Aorta (tissue), 5 donors: ENCODE data around the gene ERC2. TPM values are rescaled to one million over a fixed set of nuclear protein-coding genes. Genes with fewer than 3 reads are reported as not detected.

Experiments used
- ATAC-seq: fragments of 200-7000 bp; cut with Tn5 transposase; one replicate; pipeline ENCODE4 v1.9.1; 2022; ENCODE audit warnings: moderate library complexity; ENCODE audit not compliant: low FRiP score
- DNase-seq, 2 donors: peaks; one replicate each; pipeline ENCODE4 v3.0.0-alpha.2; 2020
- H3K27ac ChIP-seq, 2 donors: one replicate each; pipeline ENCODE4 v1.5.1; 2013; ENCODE audit warnings: low read length in 2 of 2, mild to moderate bottlenecking in 2 of 2, moderate library complexity in 2 of 2, control low read depth in 1 of 2, inconsistent platforms in 1 of 2, low read depth in 1 of 2
- H3K27me3 ChIP-seq, 2 donors: one replicate each; pipeline ENCODE4 v1.6.1; 2013; ENCODE audit warnings: control low read depth in 1 of 2, low read length in 1 of 2, mild to moderate bottlenecking in 1 of 2, moderate library complexity in 1 of 2; ENCODE audit not compliant: insufficient read depth in 2 of 2, control insufficient read depth in 1 of 2
- H3K36me3 ChIP-seq, 2 donors: one replicate each; pipeline ENCODE4 v1.6.1; 2013; ENCODE audit warnings: control low read depth in 1 of 2, low read length in 1 of 2, mild to moderate bottlenecking in 1 of 2; ENCODE audit not compliant: insufficient read depth in 2 of 2, control insufficient read depth in 1 of 2
- H3K4me1 ChIP-seq, 2 donors: one replicate each; pipeline ENCODE4 v1.6.1; 2013; ENCODE audit warnings: low read length in 2 of 2, control low read depth in 1 of 2, mild to moderate bottlenecking in 1 of 2, moderate library complexity in 1 of 2; ENCODE audit not compliant: insufficient read depth in 2 of 2, control insufficient read depth in 1 of 2
- H3K4me3 ChIP-seq, 2 donors: one replicate each; pipeline ENCODE4 v1.5.1; 2013; ENCODE audit warnings: low read length in 2 of 2, control low read depth in 1 of 2, mild to moderate bottlenecking in 1 of 2
- H3K9me3 ChIP-seq: one replicate; pipeline ENCODE4 v1.6.1; 2013; ENCODE audit warnings: mild to moderate bottlenecking, low read length; ENCODE audit not compliant: control insufficient read depth
- WGBS, 2 donors: extraction: QIAGEN DNeasy Blood & Tissue Kit; methylation state at CpG; one replicate each; pipeline ENCODE4 v1.1.7; 2013; 5-methylcytosine and 5-hydroxymethylcytosine counted together
- intact Hi-C, 2 donors: fragments of 100-400 bp; cut with DNase I; formaldehyde crosslinking; loops; one replicate each; pipeline versions ENCODE4 v1.14.2 to v1.15.0; 2022
- polyA plus RNA-seq, 2 donors: library from polyadenylated mRNA; stranded (reverse); fragments of 200-250 nt; gene quantifications; one replicate each; pipeline ENCODE4 v1.2.3, GENCODE V29; 2013
- total RNA-seq, 2 donors: library from RNA; stranded (reverse); fragmentation: NEBNext Ultra II Directional; extraction: Animal tissue kit (Norgen Biotek cat#: 25700); gene quantifications; one replicate each; pipeline ENCODE4 v1.2.1, GENCODE V29; 2021
- donor health status: healthy with polysubstance abuse.
- donor health status: Bipolar disorder and iron deficiency.
- donor health status: DM: no; HTN: no; CAD: no.
- donor health status: DM: no; HTN: no; CAD: no.
- donor health status: DM: yes; HTN: yes; CAD: no.

The ERC2 gene
- total and polyA plus RNA-seq, 4 donors, result 0.27 to 0.55 TPM; not detected in 2

GRCh38 chr3:55718521-55718921 is 749.7 kb downstream of the ERC2 start:
- 19 to 31% methylated on average over 1 of the region's 1 CpG for WGBS, 2 donors
- ATAC-seq (peak; percentile 53), DNase-seq (no peak)
- no peak overlapping the region for H3K4me3 ChIP-seq
- no peaks in the 10 kb centered on the region for H3K36me3 ChIP-seq
- H3K27me3 ChIP-seq, result peaks cover 0 to 3% of the 10 kb centered on the region in 2 donors
- no peaks in the 10 kb centered on the region for H3K4me1 ChIP-seq
- no peak overlapping the region for H3K27ac ChIP-seq
- H3K9me3 ChIP-seq, result peaks cover 2% of the 10 kb centered on the region
- intact Hi-C loops, result no loop called here

GRCh38 chr3:55718074-55718473 is 750.2 kb downstream of the ERC2 start:
- Histone ChIP-seq H3K9me3 (peaks cover 2% of the 10 kb centered on the region), H3K27ac (no peak overlapping the region), H3K4me3 (no peak overlapping the region), H3K27me3 (peaks cover 0 to 4% of the 10 kb centered on the region in 2 donors), H3K36me3 (no peaks in the 10 kb centered on the region), H3K4me1 (no peaks in the 10 kb centered on the region)
- DNase-seq (no peak), ATAC-seq (no peak)
- intact Hi-C loops, result no loop called here
- WGBS, 2 donors, result 62 to 67% methylated on average over 4 of the region's 4 CpGs

- intact Hi-C loops, result no loop called here
These were observed 750.8 kb downstream of the ERC2 start for GRCh38 chr3:55717481-55717880.

GRCh38 chr3:55716611-55717225 is 751.5 kb downstream of the ERC2 start:
- WGBS, 2 donors, result 72 to 85% methylated on average over 2 of the region's 2 CpGs
- no peaks in the 10 kb centered on the region for H3K36me3 ChIP-seq
- no peak for ATAC-seq
- peaks cover 2% of the 10 kb centered on the region for H3K9me3 ChIP-seq
- intact Hi-C loops, result no loop called here
- H3K27me3 ChIP-seq, result peaks cover 0 to 4% of the 10 kb centered on the region in 2 donors
- DNase-seq, result no peak
- H3K4me1 ChIP-seq, result no peaks in the 10 kb centered on the region
- H3K4me3 ChIP-seq, result no peak overlapping the region
- no peak overlapping the region for H3K27ac ChIP-seq

More at GRCh38 chr3:55717481-55717880, 750.8 kb downstream of the ERC2 start:
- 63 to 65% methylated on average over 5 of the region's 5 CpGs for WGBS, 2 donors
- Histone ChIP-seq H3K36me3 (no peaks in the 10 kb centered on the region), H3K9me3 (peaks cover 2% of the 10 kb centered on the region), H3K27ac (no peak overlapping the region), H3K4me1 (no peaks in the 10 kb centered on the region), H3K27me3 (peaks cover 0 to 4% of the 10 kb centered on the region in 2 donors), H3K4me3 (no peak overlapping the region)
- DNase-seq (no peak), ATAC-seq (no peak)

- Histone ChIP-seq H3K9me3 (peaks cover 2% of the 10 kb centered on the region), H3K36me3 (no peaks in the 10 kb centered on the region), H3K4me3 (no peak overlapping the region), H3K27ac (no peak overlapping the region), H3K4me1 (no peaks in the 10 kb centered on the region), H3K27me3 (peaks cover 0 to 4% of the 10 kb centered on the region in 2 donors)
- intact Hi-C loops, result no loop called here
- DNase-seq, result no peak
- no peak for ATAC-seq
These were observed 752.2 kb downstream of the ERC2 start for GRCh38 chr3:55716044-55716443.

GRCh38 chr3:55714057-55714456 is 754.2 kb downstream of the ERC2 start:
- DNase-seq (no peak), ATAC-seq (no peak)
- intact Hi-C loops, result no loop called here
- Histone ChIP-seq H3K27ac (no peak overlapping the region), H3K4me3 (no peak overlapping the region), H3K9me3 (peaks cover 2% of the 10 kb centered on the region), H3K27me3 (peaks cover 0 to 4% of the 10 kb centered on the region in 2 donors), H3K4me1 (no peaks in the 10 kb centered on the region), H3K36me3 (no peaks in the 10 kb centered on the region)

GRCh38 chr3:55711646-55712045 is 756.6 kb downstream of the ERC2 start:
- ATAC-seq, result no peak
- intact Hi-C loops, result no loop called here
- Histone ChIP-seq H3K27ac (no peak overlapping the region), H3K9me3 (peaks cover 2% of the 10 kb centered on the region), H3K36me3 (no peaks in the 10 kb centered on the region), H3K4me1 (no peaks in the 10 kb centered on the region), H3K27me3 (peaks cover 0 to 4% of the 10 kb centered on the region in 2 donors), H3K4me3 (no peak overlapping the region)
- no peak for DNase-seq
- 71 to 75% methylated on average over 1 of the region's 1 CpG for WGBS, 2 donors

GRCh38 chr3:55709411-55710012 is 758.8 kb downstream of the ERC2 start:
- ATAC-seq (no peak), DNase-seq (no peak)
- Histone ChIP-seq H3K4me1 (no peaks in the 10 kb centered on the region), H3K27me3 (peaks cover 0 to 4% of the 10 kb centered on the region in 2 donors), H3K36me3 (no peaks in the 10 kb centered on the region), H3K4me3 (no peak overlapping the region), H3K9me3 (no peaks in the 10 kb centered on the region), H3K27ac (no peak overlapping the region)
- intact Hi-C loops, result no loop called here
- 59 to 65% methylated on average over 8 of the region's 8 CpGs for WGBS, 2 donors

- DNase-seq, result no peak
- WGBS, 2 donors, result 95 to 97% methylated on average over 7 of the region's 7 CpGs
- Histone ChIP-seq H3K4me1 (no peaks in the 10 kb centered on the region), H3K36me3 (no peaks in the 10 kb centered on the region), H3K27me3 (peaks cover 0 to 4% of the 10 kb centered on the region in 2 donors), H3K9me3 (no peaks in the 10 kb centered on the region), H3K4me3 (no peak overlapping the region), H3K27ac (no peak overlapping the region)
- no peak for ATAC-seq
- intact Hi-C loops, result no loop called here
These were observed 759.3 kb downstream of the ERC2 start for GRCh38 chr3:55708921-55709320.
